ENCODE results near the gene SLC3A2. TPM values are rescaled to one million over a fixed set of nuclear protein-coding genes. Genes with fewer than 3 reads are reported as not detected.

Gene SLC3A2
- total RNA-seq, 1 experiment from 2014 or later: 290 TPM

GRCh38 chr11:62905296-62905695 is 24.6 kb downstream of the SLC3A2 start:
- no peak overlapping the region for H3K14ac ChIP-seq (ENCODE audit: insufficient read depth, low read length)
- no peak overlapping the region for H3K23ac ChIP-seq (ENCODE audit: insufficient read length, low read depth, low read length)
- no peak for TF ChIP-seq CTCF (conservative IDR thresholded peaks at IDR 0.05)
- DNase-seq: no peak
- peaks cover 3% of the 10 kb centered on the region; the same call in 1 of the 2 replicates for H3K4me1 ChIP-seq (ENCODE audit: insufficient read depth, low read length)
- H3K4ac ChIP-seq (ENCODE audit: low read depth, low read length): no peak overlapping the region
- no peak overlapping the region for H3K27ac Mint-ChIP-seq
- no peaks in the 10 kb centered on the region for H3K23me2 ChIP-seq (ENCODE audit: insufficient read length, low read depth, low read length, poor library complexity, severe bottlenecking)
- no peak overlapping the region for H3K18ac ChIP-seq (ENCODE audit: insufficient read length, low read depth, low read length)
- H3K9me3 Mint-ChIP-seq: peaks cover 2 to 5% of the 10 kb centered on the region in 2 experiments; a peak in 2 of 5 replicates
- no peak overlapping the region for H2AK5ac ChIP-seq (ENCODE audit: insufficient read length, low read length)
- no peak overlapping the region for H4K8ac ChIP-seq (replicated peaks; ENCODE audit: insufficient read length, low read depth, low read length)
- no peak overlapping the region for H2BK12ac ChIP-seq (ENCODE audit: insufficient read length, low read depth, low read length)
- no CpG with 5 or more reads among the region's 3 CpGs for WGBS (ENCODE audit: extremely low coverage, insufficient read length, low lambda C conversion rate)
- peaks cover 0 to 6% (median 0%) of the 10 kb centered on the region in 3 experiments; a peak in 2 of 7 replicates for H3K36me3 Mint-ChIP-seq (ENCODE audit: insufficient read depth in 1 of 3, low read depth in 3 of 3)
- peaks cover 18 to 40% of the 10 kb centered on the region in 2 experiments for H3K4me1 Mint-ChIP-seq
- H3K27me3 Mint-ChIP-seq (ENCODE audit: low read depth): peaks cover 13% of the 10 kb centered on the region
- no peak overlapping the region for H3K27ac ChIP-seq (ENCODE audit: insufficient read length, low read depth, low read length)
- H3K56ac ChIP-seq (ENCODE audit: insufficient read length, low read depth, low read length): no peak overlapping the region
- H4K20me1 ChIP-seq (ENCODE audit: control insufficient read depth, insufficient read depth, insufficient read length): no peaks in the 10 kb centered on the region
- H3K9me3 ChIP-seq (ENCODE audit: control insufficient read depth, low read depth, low read length): no peaks in the 10 kb centered on the region
- H4K91ac ChIP-seq (ENCODE audit: insufficient read length, low read depth, low read length): no peak overlapping the region
- no peak overlapping the region for H4K5ac ChIP-seq (ENCODE audit: insufficient read length, low read depth, low read length)
- no peak overlapping the region for H2BK15ac ChIP-seq (ENCODE audit: low read depth, low read length)
- no peaks in the 10 kb centered on the region; the same call in 1 of the 2 replicates for H3K27me3 ChIP-seq (ENCODE audit: insufficient read depth, low read length)
- no peak overlapping the region for H2BK5ac ChIP-seq (ENCODE audit: insufficient read length, low read length)
- no peak overlapping the region for H3T11ph ChIP-seq (ENCODE audit: low read length)
- H3K9ac ChIP-seq (ENCODE audit: extremely low read depth, insufficient read length, low read length): no peak overlapping the region
- H3K79me2 ChIP-seq (ENCODE audit: insufficient read depth, low read length): no peaks in the 10 kb centered on the region
- no peaks in the 10 kb centered on the region for H3K79me1 ChIP-seq (ENCODE audit: insufficient read depth, low read depth, low read length, poor library complexity, severe bottlenecking)
- no peak overlapping the region for H2BK20ac ChIP-seq (ENCODE audit: low read depth, low read length, poor library complexity, severe bottlenecking)
- no peak overlapping the region for H3K4me2 ChIP-seq (ENCODE audit: insufficient read depth, insufficient read length, low read length)
- H2AFZ ChIP-seq (ENCODE audit: low read length): no peak overlapping the region
- H2BK120ac ChIP-seq (ENCODE audit: low read depth, low read length, poor library complexity, severe bottlenecking): no peak overlapping the region
- no peak overlapping the region for H3K4me3 Mint-ChIP-seq

All from H9 (cell line).